Lower lobe of right lung (tissue), 2 donors: Measurements from ENCODE around the gene IL3. TPM values are rescaled to one million over a fixed set of nuclear protein-coding genes. Genes with fewer than 3 reads are reported as not detected.

Experiments used
- ATAC-seq, 2 donors: fragments of 200-7000 bp; cut with Tn5 transposase; one replicate each; pipeline ENCODE4 v1.9.1; 2020 to 2022; ENCODE audit warnings: mild to moderate bottlenecking in 2 of 2, moderate library complexity in 2 of 2
- DNase-seq: peaks from one replicate; pipeline ENCODE4 v3.0.0-alpha.2; 2020
- H3K27ac ChIP-seq: fragments of 200-600 bp; one replicate; pipeline ENCODE4 v1.8.0; 2022
- H3K27me3 ChIP-seq: fragments of 200-600 bp; one replicate; pipeline ENCODE4 v1.8.0; 2022; ENCODE audit warnings: low read depth
- H3K36me3 ChIP-seq: fragments of 200-600 bp; one replicate; pipeline ENCODE4 v1.8.0; 2022; ENCODE audit warnings: mild to moderate bottlenecking
- H3K4me1 ChIP-seq: fragments of 200-600 bp; one replicate; pipeline ENCODE4 v1.8.0; 2022
- H3K4me3 ChIP-seq: fragments of 200-600 bp; one replicate; pipeline ENCODE4 v1.8.0; 2022; ENCODE audit warnings: mild to moderate bottlenecking
- H3K9me3 ChIP-seq: fragments of 200-600 bp; one replicate; pipeline ENCODE4 v1.8.0; 2022
- CTCF ChIP-seq: fragments of 200-600 bp; IDR thresholded peaks from one replicate; pipeline ENCODE4 v1.8.0; 2022; ENCODE audit warnings: antibody characterized with exemption, mild to moderate bottlenecking
- intact Hi-C: fragments of 100-400 bp; cut with DNase I; formaldehyde crosslinking; loops from one replicate; pipeline ENCODE4 v1.11.0; 2022
- total RNA-seq: library from RNA; stranded (reverse); fragmentation: NEBNext Ultra II Directional; extraction: Animal tissue kit (Norgen Biotek cat#: 25700); gene quantifications from one replicate; pipeline ENCODE4 v1.2.1, GENCODE V29; 2021
- donor health status: DM: no; HTN: yes; CAD: no; lungs with severe emphysema.

IL3 gene
- total RNA-seq, 1 donor from 2014 or later, result not detected

DNA sequence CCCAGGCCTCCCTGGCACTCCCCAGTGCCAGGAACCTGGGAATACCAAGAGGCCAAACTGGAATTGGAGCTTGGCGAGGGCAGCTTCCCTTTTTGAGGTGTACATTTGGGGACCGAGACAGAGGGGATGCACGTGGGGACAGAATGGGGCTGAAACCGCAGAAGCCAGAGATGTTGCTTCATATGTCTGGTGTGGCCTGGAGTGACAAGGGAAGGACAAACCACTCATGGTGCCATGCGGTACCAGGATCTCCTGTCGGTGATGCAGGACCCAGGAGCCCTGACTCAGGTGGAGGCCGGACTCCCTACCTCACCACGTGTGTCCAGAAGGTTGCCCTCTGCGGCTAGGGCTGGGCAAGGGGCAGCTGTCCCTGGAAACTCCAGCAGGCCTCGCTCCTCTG lies 9.1 kb downstream of the IL3 start:
- Histone ChIP-seq H3K27me3 (no peaks in the 10 kb centered on the region), H3K9me3 (no peaks in the 10 kb centered on the region), H3K27ac (no peak overlapping the region), H3K4me3 (no peak overlapping the region), H3K4me1 (peaks cover 40% of the 10 kb centered on the region), H3K36me3 (no peaks in the 10 kb centered on the region)
- DNase-seq (no peak), ATAC-seq (no peak)
- no peak for TF ChIP-seq CTCF
- intact Hi-C loops, result no loop called here

- intact Hi-C loops, result no loop called here
- peaks cover 36% of the 10 kb centered on the region for H3K4me1 ChIP-seq
- no peak overlapping the region for H3K27ac ChIP-seq
- H3K27me3 ChIP-seq, result no peaks in the 10 kb centered on the region
- H3K9me3 ChIP-seq, result no peaks in the 10 kb centered on the region
- TF ChIP-seq CTCF, result no peak
- no peaks in the 10 kb centered on the region for H3K36me3 ChIP-seq
- DNase-seq (no peak), ATAC-seq (no peak)
- no peak overlapping the region for H3K4me3 ChIP-seq
Observed at GRCh38 chr5:132069994-132070393, 9.5 kb downstream of the IL3 start.

DNA sequence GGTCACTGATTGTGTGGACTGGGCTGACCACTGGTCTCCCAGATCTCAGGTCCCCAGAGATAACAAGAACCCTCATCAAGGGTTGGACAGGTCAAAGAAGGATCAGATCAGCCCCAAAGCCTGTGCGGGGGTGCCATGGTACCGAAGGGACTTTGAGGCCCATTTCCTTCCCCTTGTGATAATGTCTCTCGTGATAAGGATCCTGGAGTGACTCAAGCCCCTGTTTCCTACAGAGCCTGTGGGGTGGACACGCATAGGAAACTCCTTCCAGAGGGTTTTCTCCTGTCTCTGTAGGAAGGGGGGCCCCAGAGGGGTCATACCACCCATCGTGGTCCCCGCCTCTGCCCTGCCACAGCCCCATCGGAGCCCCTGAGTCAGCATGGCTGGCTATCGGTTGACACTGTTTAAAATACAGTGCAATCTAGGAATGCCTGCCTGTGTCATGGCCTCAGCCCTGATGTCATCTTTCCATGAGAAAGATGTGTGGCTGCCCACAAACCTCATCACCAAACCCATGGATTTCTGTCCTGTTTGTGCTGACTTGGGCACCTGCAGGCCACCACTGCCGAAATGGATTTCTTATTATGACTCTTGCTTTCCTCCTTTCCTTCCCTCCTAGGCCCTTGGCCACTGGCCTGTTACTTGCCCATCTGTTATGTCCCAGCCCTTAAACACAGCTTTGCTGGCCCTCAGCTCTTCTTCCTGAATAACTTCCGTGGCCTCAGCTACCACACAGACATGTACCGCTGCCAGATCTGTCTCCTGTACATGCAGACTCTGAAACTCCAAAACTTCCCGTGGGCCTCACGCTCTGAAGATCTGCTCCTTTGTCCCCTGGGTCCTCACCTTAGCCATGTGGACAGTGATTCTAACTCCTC lies 10.2 kb downstream of the IL3 start:
- peaks cover 35% of the 10 kb centered on the region for H3K4me1 ChIP-seq
- no peaks in the 10 kb centered on the region for H3K36me3 ChIP-seq
- TF ChIP-seq CTCF, result no peak
- intact Hi-C loops, result no loop called here
- DNase-seq (no peak), ATAC-seq (no peak)
- no peaks in the 10 kb centered on the region for H3K27me3 ChIP-seq
- H3K27ac ChIP-seq, result no peak overlapping the region
- no peak overlapping the region for H3K4me3 ChIP-seq
- no peaks in the 10 kb centered on the region for H3K9me3 ChIP-seq

- Histone ChIP-seq H3K9me3 (no peaks in the 10 kb centered on the region), H3K36me3 (no peaks in the 10 kb centered on the region), H3K27ac (peak overlapping the region; percentile 76), H3K4me3 (no peak overlapping the region), H3K27me3 (no peaks in the 10 kb centered on the region), H3K4me1 (peaks cover 35% of the 10 kb centered on the region)
- intact Hi-C loops, result no loop called here
- no peak for ATAC-seq
- DNase-seq, result no peak
- no peak for TF ChIP-seq CTCF
Observed at GRCh38 chr5:132071338-132071707, 10.9 kb downstream of the IL3 start.

DNA sequence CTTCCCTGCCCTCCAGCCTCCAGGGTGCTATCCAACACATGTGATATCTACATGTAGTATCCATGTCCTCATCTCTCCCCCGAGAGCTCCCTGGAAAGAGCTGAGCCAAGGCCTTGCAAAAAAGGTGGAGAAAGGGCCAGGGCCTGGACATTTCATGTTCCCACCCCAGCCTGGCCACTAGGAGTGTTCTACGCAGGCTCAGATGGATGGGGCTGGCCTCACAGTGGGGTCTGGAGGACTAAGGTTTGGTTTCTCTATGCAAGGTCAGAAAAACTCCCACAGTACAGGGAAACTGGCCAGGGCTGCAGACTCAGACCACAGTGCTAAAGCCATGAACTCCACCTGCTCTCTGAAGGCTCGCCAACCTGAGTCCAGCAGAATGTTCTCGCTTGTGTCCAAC lies 11.6 kb downstream of the IL3 start:
- Histone ChIP-seq H3K27me3 (no peaks in the 10 kb centered on the region), H3K4me3 (no peak overlapping the region), H3K4me1 (peaks cover 39% of the 10 kb centered on the region), H3K36me3 (no peaks in the 10 kb centered on the region), H3K27ac (peak overlapping the region; percentile 76), H3K9me3 (no peaks in the 10 kb centered on the region)
- TF ChIP-seq CTCF, result no peak
- intact Hi-C loops, result no loop called here
- ATAC-seq (no peak), DNase-seq (no peak)
